ENCODE data around the gene FAM167B. TPM values are rescaled to one million over a fixed set of nuclear protein-coding genes. Genes with fewer than 3 reads are reported as not detected.

The FAM167B gene
- total RNA-seq, 2 donors from 2014 or later, result 2.1 to 6.4 TPM

DNA sequence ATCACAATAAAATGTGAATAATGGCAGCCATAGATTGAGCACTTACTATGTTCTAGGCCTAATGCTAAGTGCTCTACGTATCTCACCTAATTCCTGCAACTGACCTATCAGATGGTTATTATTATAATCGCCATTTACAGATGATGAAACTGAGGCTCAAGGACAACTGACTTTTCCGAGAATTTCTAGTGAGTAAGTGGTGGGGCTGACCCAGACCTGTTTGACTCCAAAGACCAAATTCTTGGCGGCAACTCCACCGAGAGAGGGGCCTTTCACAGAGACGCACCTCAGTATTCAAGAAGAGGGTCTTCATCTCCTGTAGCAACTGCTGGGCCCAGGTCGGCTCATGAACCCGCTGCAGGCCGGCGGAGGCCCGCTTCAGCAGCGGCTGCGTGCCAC, 25.4 kb upstream of the FAM167B start:
- H3K27ac ChIP-seq, result peak overlapping the region; percentile 87 to 92
- no peaks in the 10 kb centered on the region for H3K9me3 ChIP-seq
- TF ChIP-seq, protein P1, sequence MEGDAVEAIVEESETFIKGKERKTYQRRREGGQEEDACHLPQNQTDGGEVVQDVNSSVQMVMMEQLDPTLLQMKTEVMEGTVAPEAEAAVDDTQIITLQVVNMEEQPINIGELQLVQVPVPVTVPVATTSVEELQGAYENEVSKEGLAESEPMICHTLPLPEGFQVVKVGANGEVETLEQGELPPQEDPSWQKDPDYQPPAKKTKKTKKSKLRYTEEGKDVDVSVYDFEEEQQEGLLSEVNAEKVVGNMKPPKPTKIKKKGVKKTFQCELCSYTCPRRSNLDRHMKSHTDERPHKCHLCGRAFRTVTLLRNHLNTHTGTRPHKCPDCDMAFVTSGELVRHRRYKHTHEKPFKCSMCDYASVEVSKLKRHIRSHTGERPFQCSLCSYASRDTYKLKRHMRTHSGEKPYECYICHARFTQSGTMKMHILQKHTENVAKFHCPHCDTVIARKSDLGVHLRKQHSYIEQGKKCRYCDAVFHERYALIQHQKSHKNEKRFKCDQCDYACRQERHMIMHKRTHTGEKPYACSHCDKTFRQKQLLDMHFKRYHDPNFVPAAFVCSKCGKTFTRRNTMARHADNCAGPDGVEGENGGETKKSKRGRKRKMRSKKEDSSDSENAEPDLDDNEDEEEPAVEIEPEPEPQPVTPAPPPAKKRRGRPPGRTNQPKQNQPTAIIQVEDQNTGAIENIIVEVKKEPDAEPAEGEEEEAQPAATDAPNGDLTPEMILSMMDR (IDR thresholded peaks at IDR 0.05), result no peak
- peaks cover 0 to 32% of the 10 kb centered on the region in 2 donors for H3K4me1 ChIP-seq
- H3K4me3 ChIP-seq, result peak overlapping the region; percentile 75 to 96
- DNase-seq (ENCODE audit: low spot score), result no peak
- no peaks in the 10 kb centered on the region for H3K27me3 ChIP-seq
- peaks cover 35% of the 10 kb centered on the region for H3K36me3 ChIP-seq

DNA sequence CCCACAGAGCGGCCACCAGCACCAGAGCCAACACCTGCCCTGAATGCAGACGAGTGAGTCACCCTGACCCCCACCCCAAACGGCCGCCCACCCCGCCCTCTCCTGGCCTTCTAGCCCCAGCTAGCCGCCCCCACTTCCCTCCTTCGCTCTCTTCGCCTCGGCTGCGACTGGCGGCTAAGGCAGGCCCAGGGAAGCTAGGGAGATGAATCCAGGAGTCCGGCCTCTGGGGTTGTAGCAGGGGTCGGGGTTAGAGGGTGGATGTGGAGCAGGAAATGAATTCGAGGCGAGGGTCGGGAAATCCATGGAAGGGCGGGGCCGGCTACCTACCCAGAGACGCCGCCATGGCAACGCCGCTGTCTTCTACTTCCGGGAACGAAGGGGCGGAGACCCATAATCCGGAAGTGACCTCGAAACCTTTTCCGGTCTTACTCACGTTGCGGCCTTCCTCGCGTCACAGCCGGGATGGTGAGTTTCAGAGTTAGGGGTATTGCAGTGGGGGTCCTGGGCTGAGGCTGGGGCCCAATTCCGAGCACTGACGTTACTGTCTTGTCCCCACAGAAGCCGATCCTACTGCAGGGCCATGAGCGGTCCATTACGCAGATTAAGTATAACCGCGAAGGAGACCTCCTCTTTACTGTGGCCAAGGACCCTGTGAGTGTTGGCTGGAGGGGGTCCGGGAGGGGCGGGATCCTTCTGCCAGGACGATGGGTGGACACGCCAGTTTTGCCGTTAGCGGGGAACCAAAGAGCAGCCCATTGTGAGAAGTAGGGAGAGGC, 24.9 kb upstream of the FAM167B start, which contains the start of the genes EIF3I and TMEM234:
EIF3I (plus strand) TSS at position 428 of the 776 bp plus-strand sequence; CDS start at position 463, 35 bp downstream.
TMEM234 (minus strand) TSS at position 374 of the 776 bp plus-strand sequence; CDS start at position 343, 31 bp downstream.
- peak within 1 kb of the TSS; percentile 75 to 96 for H3K4me3 ChIP-seq
- peaks cover 0 to 32% of the 10 kb centered on the region in 2 donors for H3K4me1 ChIP-seq
- TF ChIP-seq, protein P1 (IDR thresholded peaks at IDR 0.05), result no peak
- no peaks in the 10 kb centered on the region for H3K27me3 ChIP-seq
- peak within 1 kb of the TSS; percentile 87 to 92 for H3K27ac ChIP-seq
- peak; percentile 96 for DNase-seq (ENCODE audit: low spot score)
- peaks cover 34% of the 10 kb centered on the region for H3K36me3 ChIP-seq
- H3K9me3 ChIP-seq, result no peaks in the 10 kb centered on the region

DNA sequence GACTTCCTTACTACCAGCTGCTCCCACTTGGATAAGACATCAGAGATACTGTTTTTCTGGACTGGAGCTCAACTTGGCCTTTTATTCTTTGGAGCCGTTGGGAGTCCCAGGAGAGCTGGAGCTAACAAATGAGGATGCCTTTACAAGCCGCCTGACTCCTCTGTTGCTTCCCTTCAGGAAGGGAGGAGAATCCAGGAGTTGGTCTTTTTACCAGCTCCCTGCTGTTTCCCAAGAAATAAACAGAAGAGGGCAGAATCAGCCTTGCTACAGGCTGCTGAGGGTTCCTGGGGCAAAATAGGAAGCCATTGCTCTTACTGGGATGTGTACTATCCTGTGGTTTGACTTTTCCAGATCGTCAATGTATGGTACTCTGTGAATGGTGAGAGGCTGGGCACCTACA, 23.3 kb upstream of the FAM167B start:
- peaks cover 48% of the 10 kb centered on the region for H3K36me3 ChIP-seq
- H3K27ac ChIP-seq, result peak overlapping the region; percentile 87 to 92
- no peaks in the 10 kb centered on the region for H3K27me3 ChIP-seq
- H3K4me1 ChIP-seq, result peaks cover 0 to 32% of the 10 kb centered on the region in 2 donors
- no peak overlapping the region for H3K4me3 ChIP-seq
- no peak for DNase-seq (ENCODE audit: low spot score)
- no peaks in the 10 kb centered on the region for H3K9me3 ChIP-seq
- TF ChIP-seq, protein P1 (IDR thresholded peaks at IDR 0.05), result peak in 1 of 2 donors; percentile 15

DNA sequence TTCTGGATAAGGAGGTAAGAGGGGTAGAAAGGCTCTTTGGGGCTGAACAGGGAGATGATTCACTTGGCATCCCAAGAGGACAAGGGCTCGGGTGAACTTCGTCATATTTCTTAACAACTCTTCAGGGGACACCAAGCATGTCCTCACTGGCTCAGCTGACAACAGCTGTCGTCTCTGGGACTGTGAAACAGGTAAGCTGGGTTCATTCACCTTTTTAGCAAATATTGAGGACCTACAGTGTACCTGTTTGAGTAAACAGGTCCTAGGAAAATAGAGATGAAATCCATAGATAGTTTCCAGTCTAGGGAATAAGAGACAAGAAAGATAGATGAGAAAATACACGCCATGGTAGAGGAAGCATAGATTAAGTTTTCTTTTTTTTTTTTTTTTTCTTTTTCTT, 22.7 kb upstream of the FAM167B start:
- Histone ChIP-seq H3K4me3 (no peak overlapping the region), H3K36me3 (peaks cover 54% of the 10 kb centered on the region), H3K27ac (no peak overlapping the region), H3K9me3 (no peaks in the 10 kb centered on the region), H3K27me3 (no peaks in the 10 kb centered on the region), H3K4me1 (peaks cover 0 to 32% of the 10 kb centered on the region in 2 donors)
- TF ChIP-seq, protein P1 (IDR thresholded peaks at IDR 0.05), result no peak
- no peak for DNase-seq (ENCODE audit: low spot score)

DNA sequence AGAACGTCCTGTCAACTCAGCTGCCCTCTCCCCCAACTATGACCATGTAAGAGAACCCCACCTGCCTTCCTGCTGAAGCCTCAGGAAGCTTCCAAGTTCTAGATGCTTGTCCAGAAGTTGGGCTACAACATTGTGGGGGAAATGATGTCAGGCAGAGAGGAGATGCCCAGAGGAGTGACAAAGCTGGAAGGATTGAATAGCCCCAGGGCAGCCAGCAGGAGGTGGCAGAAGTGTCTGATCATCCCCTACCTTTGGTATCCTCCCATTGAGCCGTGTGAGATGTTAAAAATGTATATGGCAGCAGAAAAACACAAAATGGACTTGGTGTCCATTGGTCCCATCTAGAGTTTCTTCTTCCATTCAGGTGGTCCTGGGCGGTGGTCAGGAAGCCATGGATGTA, 18.3 kb upstream of the FAM167B start:
- no peaks in the 10 kb centered on the region for H3K9me3 ChIP-seq
- H3K27ac ChIP-seq, result no peak overlapping the region
- no peak for DNase-seq (ENCODE audit: low spot score)
- no peak overlapping the region for H3K4me3 ChIP-seq
- peaks cover 0 to 6% of the 10 kb centered on the region in 2 donors for H3K4me1 ChIP-seq
- TF ChIP-seq, protein P1 (IDR thresholded peaks at IDR 0.05), result no peak
- H3K27me3 ChIP-seq, result no peaks in the 10 kb centered on the region
- H3K36me3 ChIP-seq, result peaks cover 81% of the 10 kb centered on the region
